Neural crest cell (in vitro differentiated cells): ENCODE data around the gene DENND1B. TPM values are rescaled to one million over a fixed set of nuclear protein-coding genes. Genes with fewer than 3 reads are reported as not detected.

Experiments used
- DNase-seq: peaks from one replicate; pipeline ENCODE4 v3.0.0; 2021; ENCODE audit warnings: low read depth, mixed read lengths, low spot score
- H3K27ac Mint-ChIP-seq: one replicate; pipeline ENCODE4 v1.8.0; 2021; ENCODE audit warnings: mild to moderate bottlenecking, mixed read lengths; ENCODE audit not compliant: unreplicated experiment
- H3K27me3 Mint-ChIP-seq: 2 replicates; pipeline ENCODE4 v1.8.0; 2021; ENCODE audit warnings: low read depth, mild to moderate bottlenecking, mixed read lengths
- H3K36me3 Mint-ChIP-seq: 2 replicates; pipeline ENCODE4 v1.8.0; 2021; ENCODE audit warnings: low read depth, mild to moderate bottlenecking, mixed read lengths
- H3K4me1 Mint-ChIP-seq: 2 replicates; pipeline ENCODE4 v1.8.0; 2021; ENCODE audit warnings: mixed read lengths
- H3K4me3 Mint-ChIP-seq: one replicate; pipeline ENCODE4 v1.8.0; 2021; ENCODE audit warnings: mild to moderate bottlenecking, mixed read lengths
- H3K9me3 Mint-ChIP-seq: 2 replicates; pipeline ENCODE4 v1.8.0; 2021; ENCODE audit warnings: mixed read lengths
- total RNA-seq: library from RNA; stranded (reverse); gene quantifications from 2 replicates; pipeline ENCODE4 v1.2.1, GENCODE V29; 2021
- TF ChIP-seq, protein P1 (sequence below): fragments of 200-600 bp; sonication (generic); conservative IDR thresholded peaks from 2 replicates; pipeline ENCODE4 v1.5.0; 2021; ENCODE audit warnings: antibody characterized with exemption, mild to moderate bottlenecking

Gene DENND1B
- total RNA-seq, 1 donor from 2014 or later, result 6.5 TPM

DNA sequence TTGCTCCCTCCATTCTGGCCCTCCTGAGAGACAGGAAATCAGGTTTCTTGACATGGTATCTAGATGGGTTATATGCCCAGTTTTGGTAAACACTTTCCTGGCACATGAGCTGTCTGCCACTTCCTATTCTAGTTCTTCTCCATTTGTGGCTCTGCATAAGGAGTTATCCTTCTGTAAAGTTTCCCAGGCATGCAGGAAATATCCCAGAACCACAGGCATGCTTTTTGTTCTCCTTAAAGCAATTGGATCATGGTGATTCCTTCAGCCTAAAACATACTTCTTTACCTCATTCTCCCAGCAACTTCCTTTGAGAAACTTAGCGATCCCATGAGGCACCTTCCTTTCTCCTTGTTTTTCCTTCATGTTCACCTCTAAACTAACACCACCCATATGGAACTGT, 307.4 kb downstream of the DENND1B start:
- no peaks in the 10 kb centered on the region for H3K27me3 Mint-ChIP-seq
- no peak overlapping the region for H3K27ac Mint-ChIP-seq
- no peaks in the 10 kb centered on the region for H3K36me3 Mint-ChIP-seq
- H3K4me1 Mint-ChIP-seq, result no peaks in the 10 kb centered on the region
- H3K9me3 Mint-ChIP-seq, result no peaks in the 10 kb centered on the region
- no peak overlapping the region for H3K4me3 Mint-ChIP-seq
- no peak for DNase-seq
- TF ChIP-seq, protein P1, sequence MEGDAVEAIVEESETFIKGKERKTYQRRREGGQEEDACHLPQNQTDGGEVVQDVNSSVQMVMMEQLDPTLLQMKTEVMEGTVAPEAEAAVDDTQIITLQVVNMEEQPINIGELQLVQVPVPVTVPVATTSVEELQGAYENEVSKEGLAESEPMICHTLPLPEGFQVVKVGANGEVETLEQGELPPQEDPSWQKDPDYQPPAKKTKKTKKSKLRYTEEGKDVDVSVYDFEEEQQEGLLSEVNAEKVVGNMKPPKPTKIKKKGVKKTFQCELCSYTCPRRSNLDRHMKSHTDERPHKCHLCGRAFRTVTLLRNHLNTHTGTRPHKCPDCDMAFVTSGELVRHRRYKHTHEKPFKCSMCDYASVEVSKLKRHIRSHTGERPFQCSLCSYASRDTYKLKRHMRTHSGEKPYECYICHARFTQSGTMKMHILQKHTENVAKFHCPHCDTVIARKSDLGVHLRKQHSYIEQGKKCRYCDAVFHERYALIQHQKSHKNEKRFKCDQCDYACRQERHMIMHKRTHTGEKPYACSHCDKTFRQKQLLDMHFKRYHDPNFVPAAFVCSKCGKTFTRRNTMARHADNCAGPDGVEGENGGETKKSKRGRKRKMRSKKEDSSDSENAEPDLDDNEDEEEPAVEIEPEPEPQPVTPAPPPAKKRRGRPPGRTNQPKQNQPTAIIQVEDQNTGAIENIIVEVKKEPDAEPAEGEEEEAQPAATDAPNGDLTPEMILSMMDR, result no peak

DNA sequence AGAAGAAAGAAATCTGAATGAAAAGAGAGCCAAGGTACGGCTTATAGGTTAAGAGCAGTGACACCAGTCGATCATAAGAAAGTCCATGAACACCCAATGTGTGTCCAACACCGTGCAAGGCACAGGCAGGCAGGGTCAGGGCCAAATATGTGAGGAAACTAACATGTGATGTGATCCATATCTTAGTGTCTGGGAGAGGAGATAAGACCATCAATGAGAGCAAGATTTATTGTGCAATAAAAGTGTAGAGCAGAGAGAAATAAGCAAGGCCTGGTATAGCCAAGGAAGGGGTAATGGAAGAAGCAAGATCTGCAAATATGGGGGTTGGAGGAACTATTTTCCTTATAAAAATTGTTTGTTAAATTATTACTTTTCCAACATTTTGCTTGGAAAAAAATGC, 308.5 kb downstream of the DENND1B start:
- no peak for DNase-seq
- H3K4me1 Mint-ChIP-seq, result no peaks in the 10 kb centered on the region
- no peak overlapping the region for H3K4me3 Mint-ChIP-seq
- H3K36me3 Mint-ChIP-seq, result no peaks in the 10 kb centered on the region
- H3K27ac Mint-ChIP-seq, result no peak overlapping the region
- H3K9me3 Mint-ChIP-seq, result no peaks in the 10 kb centered on the region
- H3K27me3 Mint-ChIP-seq, result no peaks in the 10 kb centered on the region
- TF ChIP-seq, protein P1, result no peak

DNA sequence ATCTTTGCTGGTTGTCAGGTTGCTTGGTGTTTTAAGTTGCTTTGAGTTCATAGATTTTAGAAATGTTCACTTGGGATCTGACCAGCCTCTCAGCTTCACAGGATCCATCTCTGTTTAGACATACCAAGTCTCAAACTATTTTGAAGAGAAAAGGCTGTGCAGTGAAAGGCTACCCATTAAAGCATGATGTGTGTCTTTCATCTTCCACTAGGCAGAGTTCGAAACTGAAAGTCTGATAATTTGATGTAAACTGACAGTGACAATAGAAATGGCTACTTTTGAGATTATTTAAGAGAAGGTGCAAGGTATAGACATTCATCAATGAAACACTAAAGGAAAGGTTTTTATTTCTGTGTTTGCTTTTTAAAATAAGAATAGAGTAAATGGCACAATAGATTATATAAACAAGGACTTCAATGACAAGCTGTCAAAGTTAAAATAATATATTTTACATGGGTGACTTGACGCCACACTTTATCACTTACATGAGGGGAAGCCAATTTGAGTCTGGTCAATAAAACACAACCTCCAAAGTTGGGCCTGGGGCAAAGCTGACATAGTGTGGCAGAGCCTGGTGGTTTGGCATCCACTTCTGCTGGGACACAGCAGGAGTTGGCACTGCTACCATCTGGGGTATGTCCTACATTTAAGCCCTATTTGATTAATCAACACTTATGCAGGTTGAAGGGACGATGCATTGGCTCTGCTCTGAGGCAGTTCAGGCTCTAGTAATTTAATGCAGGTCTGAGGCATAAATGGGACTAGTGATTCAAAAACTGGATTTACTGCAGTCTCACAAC, 309.6 kb downstream of the DENND1B start:
- TF ChIP-seq, protein P1, result no peak
- no peak for DNase-seq
- Mint-ChIP-seq H3K4me3 (no peak overlapping the region), H3K27ac (no peak overlapping the region), H3K27me3 (no peaks in the 10 kb centered on the region), H3K36me3 (no peaks in the 10 kb centered on the region), H3K4me1 (no peaks in the 10 kb centered on the region), H3K9me3 (no peaks in the 10 kb centered on the region)

DNA sequence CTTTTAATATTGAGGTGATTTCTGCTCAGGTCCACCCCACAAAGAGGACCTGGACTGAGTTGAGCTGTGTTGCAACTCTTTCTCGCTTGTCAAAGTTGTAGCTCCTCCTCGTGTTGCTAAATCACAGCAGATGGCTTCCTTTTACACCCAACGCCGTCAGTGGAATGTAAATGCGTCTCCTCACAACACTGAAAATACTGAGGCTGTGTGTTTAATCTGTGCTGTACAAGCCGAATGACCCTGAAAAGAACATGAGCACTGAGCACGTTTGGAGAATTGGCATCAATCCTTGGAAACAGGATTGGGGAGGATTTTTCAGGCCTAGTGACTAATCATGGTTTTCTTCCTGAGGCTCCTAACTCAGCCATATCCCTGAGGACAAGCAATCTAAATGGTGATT, 311.2 kb downstream of the DENND1B start:
- TF ChIP-seq, protein P1, result no peak
- Mint-ChIP-seq H3K9me3 (no peaks in the 10 kb centered on the region), H3K27ac (no peak overlapping the region), H3K36me3 (no peaks in the 10 kb centered on the region), H3K4me3 (no peak overlapping the region), H3K27me3 (no peaks in the 10 kb centered on the region), H3K4me1 (peaks cover 4% of the 10 kb centered on the region)
- no peak for DNase-seq

DNA sequence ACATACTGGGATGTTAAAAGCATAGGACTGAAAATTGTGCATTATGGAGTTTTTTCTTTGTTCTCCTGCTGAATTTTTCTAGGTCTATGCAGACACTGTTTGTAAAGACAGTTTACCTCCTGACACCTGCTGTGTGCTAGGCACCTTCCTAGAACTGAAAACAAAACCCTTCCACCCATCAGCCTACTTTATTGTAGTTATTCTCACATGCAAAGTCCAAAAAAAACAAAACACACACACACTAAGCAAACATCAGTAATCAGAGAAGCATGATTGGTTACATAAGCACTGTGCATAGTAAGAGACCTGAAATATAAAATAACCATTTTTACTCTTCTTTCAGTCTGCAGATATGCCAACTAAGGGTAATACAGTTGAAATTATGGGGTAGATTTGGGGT, 312.1 kb downstream of the DENND1B start:
- H3K4me1 Mint-ChIP-seq, result peaks cover 9% of the 10 kb centered on the region
- H3K9me3 Mint-ChIP-seq, result no peaks in the 10 kb centered on the region
- no peaks in the 10 kb centered on the region for H3K27me3 Mint-ChIP-seq
- TF ChIP-seq, protein P1, result no peak
- no peaks in the 10 kb centered on the region for H3K36me3 Mint-ChIP-seq
- no peak overlapping the region for H3K4me3 Mint-ChIP-seq
- H3K27ac Mint-ChIP-seq, result no peak overlapping the region
- DNase-seq, result no peak
